Keratinocyte (primary cell): Measurements from ENCODE around the gene TNFSF10. TPM values are rescaled to one million over a fixed set of nuclear protein-coding genes. Genes with fewer than 3 reads are reported as not detected.
"Not testable (repeated sequence)": the region's sequence is repeated elsewhere in the genome, so short reads cannot be mapped to it uniquely, and the experiment has no call there.

Experiments
- DNase-seq: peaks from one replicate; pipeline ENCODE4 v3.0.0-alpha.2; 2011; ENCODE audit warnings: low read depth, missing footprints, low spot score
- FAIRE-seq: peaks from 2 replicates; lab custom pipeline; 2011; peaks lifted over from hg19 to GRCh38; lab: Jason Lieb, UNC
- H2AFZ ChIP-seq: 2 replicates; pipeline ENCODE4 v1.6.0; 2012; ENCODE audit warnings: low read length, control low read depth, inconsistent platforms; ENCODE audit not compliant: control insufficient read depth
- H3K27ac ChIP-seq: 2 replicates; pipeline ENCODE4 v1.5.1; 2011; ENCODE audit warnings: low read length; ENCODE audit not compliant: control insufficient read depth, insufficient read depth
- H3K27me3 ChIP-seq: 3 replicates; pipeline ENCODE4 v1.6.0; 2011; ENCODE audit warnings: low read length; ENCODE audit not compliant: control insufficient read depth, insufficient read depth; ENCODE audit errors: extremely low read depth
- H3K36me3 ChIP-seq, 2 experiments: 2 replicates in 1 of 2; 3 replicates in 1 of 2; pipeline ENCODE4 v1.5.1; 2011; ENCODE audit warnings: low read length in 2 of 2, mild to moderate bottlenecking in 1 of 2; ENCODE audit not compliant: control insufficient read depth in 2 of 2, insufficient read depth in 2 of 2; ENCODE audit errors: extremely low read depth in 1 of 2
- H3K4me1 ChIP-seq: 3 replicates; pipeline ENCODE4 v1.5.1; 2011; ENCODE audit warnings: low read length; ENCODE audit not compliant: control insufficient read depth, insufficient read depth; ENCODE audit errors: extremely low read depth
- H3K4me2 ChIP-seq: 3 replicates; pipeline ENCODE4 v1.6.0; 2011; ENCODE audit warnings: low read depth, low read length; ENCODE audit not compliant: control insufficient read depth, insufficient read depth; ENCODE audit errors: extremely low read depth
- H3K4me3 ChIP-seq, 3 experiments: fragments of 200-600 bp in 1 of 3; sonication (generic) in 1 of 3; 2 replicates in 2 of 3; 3 replicates in 1 of 3; pipeline ENCODE4 v1.5.1; 2011 to 2016; ENCODE audit warnings: low read length in 3 of 3, mild to moderate bottlenecking in 3 of 3, control low read depth in 2 of 3, inconsistent platforms in 1 of 3, low read depth in 1 of 3, mixed read lengths in 1 of 3, mixed run types in 1 of 3, moderate library complexity in 1 of 3; ENCODE audit not compliant: control insufficient read depth in 2 of 3, insufficient read depth in 2 of 3; ENCODE audit errors: extremely low read depth in 1 of 3
- H3K79me2 ChIP-seq: 2 replicates; pipeline ENCODE4 v1.6.0; 2012; ENCODE audit warnings: low read length; ENCODE audit not compliant: control insufficient read depth, insufficient read depth
- H3K9ac ChIP-seq: 3 replicates; pipeline ENCODE4 v1.6.0; 2011; ENCODE audit warnings: low read length; ENCODE audit not compliant: control insufficient read depth, insufficient read depth; ENCODE audit errors: extremely low read depth
- H3K9me1 ChIP-seq: 3 replicates; pipeline ENCODE4 v1.6.0; 2011; ENCODE audit warnings: low read length; ENCODE audit not compliant: control insufficient read depth, insufficient read depth; ENCODE audit errors: extremely low read depth
- H3K9me3 ChIP-seq: 2 replicates; pipeline ENCODE4 v1.5.1; 2012; ENCODE audit warnings: low read depth, low read length; ENCODE audit not compliant: control insufficient read depth
- H4K20me1 ChIP-seq: 3 replicates; pipeline ENCODE4 v1.6.0; 2011; ENCODE audit warnings: low read length; ENCODE audit not compliant: control insufficient read depth, insufficient read depth; ENCODE audit errors: extremely low read depth
- EZH2 ChIP-seq: IDR thresholded peaks from one replicate; pipeline ENCODE4 v1.6.1; 2012; ENCODE audit warnings: inconsistent platforms, mild to moderate bottlenecking, low read length, moderate library complexity
- dilution Hi-C: fragments of 300-500 bp; cut with MboI; formaldehyde crosslinking; loops from one replicate; pipeline ENCODE4 v1.7.0; 2020; ENCODE audit warnings: low sequenced_read_pairs; ENCODE audit not compliant: extremely low pct_ligation_motif_present
- polyA plus RNA-seq, 5 experiments: library from polyadenylated mRNA; depleted of rRNA in 3 of 5; stranded (reverse) in 3 of 5; stranded (forward) in 1 of 5; unstranded in 1 of 5; fragments of >200 nt; gene quantifications; 1 replicate in 1 of 5; 2 replicates in 3 of 5; 3 replicates in 1 of 5; pipeline versions ENCODE4 v1.2.1 to v1.2.3, GENCODE V29; 2011 to 2012; ENCODE audit warnings: missing spikeins in 2 of 5, low read depth in 1 of 5, low replicate concordance in 1 of 5
- TF ChIP-seq, protein P1 (sequence below), 3 experiments: IDR thresholded peaks in 1 of 3; conservative IDR thresholded peaks in 1 of 3; optimal IDR thresholded peaks in 1 of 3; 2 replicates in 2 of 3; 3 replicates in 1 of 3; pipeline versions ENCODE3 to v1.5.1; 2011; ENCODE audit warnings: low read length in 3 of 3, mild to moderate bottlenecking in 3 of 3, moderate library complexity in 2 of 3, control low read depth in 1 of 3, inconsistent platforms in 1 of 3; ENCODE audit not compliant: insufficient read depth in 2 of 3; ENCODE audit errors: extremely low read depth in 1 of 3

The TNFSF10 gene
- polyA plus RNA-seq, 1 donor (not counting 4 experiments of a cell fraction or from before 2014, with no cell fraction given), result 21.7 TPM

DNA sequence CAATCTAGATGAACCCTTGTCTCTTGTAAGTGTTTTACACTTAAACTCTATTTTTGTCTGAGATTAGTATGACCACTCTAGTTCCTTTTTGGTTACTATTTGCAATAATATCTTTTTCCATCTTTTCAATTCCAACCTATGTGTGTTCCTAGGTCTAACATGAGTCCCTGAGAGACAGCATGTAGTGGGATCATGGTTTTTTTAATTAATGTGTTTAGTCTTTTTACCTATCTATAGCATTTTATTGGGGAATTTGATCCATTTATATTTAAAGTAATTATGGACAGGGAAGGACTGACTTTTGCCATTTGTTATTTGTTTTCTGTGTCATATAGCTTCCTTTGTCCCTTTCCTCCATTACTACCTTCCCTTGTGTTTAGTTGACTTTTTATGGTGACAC, 21.7 kb downstream of the TNFSF10 start:
- Histone ChIP-seq H3K27me3 (no peaks in the 10 kb centered on the region), H3K4me2 (no peak overlapping the region), H4K20me1 (no peaks in the 10 kb centered on the region), H2AFZ (no peak overlapping the region), H3K9me3 (no peaks in the 10 kb centered on the region), H3K9me1 (no peaks in the 10 kb centered on the region), H3K79me2 (no peaks in the 10 kb centered on the region), H3K36me3 (no peaks in the 10 kb centered on the region), H3K27ac (no peak overlapping the region), H3K4me3 (no peak overlapping the region), H3K9ac (no peak overlapping the region), H3K4me1 (no peaks in the 10 kb centered on the region)
- no peak for FAIRE-seq
- dilution Hi-C loops, result no loop called here
- TF ChIP-seq EZH2, result no peak
- TF ChIP-seq, protein P1, sequence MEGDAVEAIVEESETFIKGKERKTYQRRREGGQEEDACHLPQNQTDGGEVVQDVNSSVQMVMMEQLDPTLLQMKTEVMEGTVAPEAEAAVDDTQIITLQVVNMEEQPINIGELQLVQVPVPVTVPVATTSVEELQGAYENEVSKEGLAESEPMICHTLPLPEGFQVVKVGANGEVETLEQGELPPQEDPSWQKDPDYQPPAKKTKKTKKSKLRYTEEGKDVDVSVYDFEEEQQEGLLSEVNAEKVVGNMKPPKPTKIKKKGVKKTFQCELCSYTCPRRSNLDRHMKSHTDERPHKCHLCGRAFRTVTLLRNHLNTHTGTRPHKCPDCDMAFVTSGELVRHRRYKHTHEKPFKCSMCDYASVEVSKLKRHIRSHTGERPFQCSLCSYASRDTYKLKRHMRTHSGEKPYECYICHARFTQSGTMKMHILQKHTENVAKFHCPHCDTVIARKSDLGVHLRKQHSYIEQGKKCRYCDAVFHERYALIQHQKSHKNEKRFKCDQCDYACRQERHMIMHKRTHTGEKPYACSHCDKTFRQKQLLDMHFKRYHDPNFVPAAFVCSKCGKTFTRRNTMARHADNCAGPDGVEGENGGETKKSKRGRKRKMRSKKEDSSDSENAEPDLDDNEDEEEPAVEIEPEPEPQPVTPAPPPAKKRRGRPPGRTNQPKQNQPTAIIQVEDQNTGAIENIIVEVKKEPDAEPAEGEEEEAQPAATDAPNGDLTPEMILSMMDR (optimal IDR thresholded peaks at IDR 0.05 in 1 of 3, IDR thresholded peaks at IDR 0.05 in 1 of 3, conservative IDR thresholded peaks at IDR 0.05 in 1 of 3; ENCODE audit: extremely low read depth in 1 of 3, insufficient read depth in 2 of 3, low read length in 3 of 3), result no peak
- no peak for DNase-seq

DNA sequence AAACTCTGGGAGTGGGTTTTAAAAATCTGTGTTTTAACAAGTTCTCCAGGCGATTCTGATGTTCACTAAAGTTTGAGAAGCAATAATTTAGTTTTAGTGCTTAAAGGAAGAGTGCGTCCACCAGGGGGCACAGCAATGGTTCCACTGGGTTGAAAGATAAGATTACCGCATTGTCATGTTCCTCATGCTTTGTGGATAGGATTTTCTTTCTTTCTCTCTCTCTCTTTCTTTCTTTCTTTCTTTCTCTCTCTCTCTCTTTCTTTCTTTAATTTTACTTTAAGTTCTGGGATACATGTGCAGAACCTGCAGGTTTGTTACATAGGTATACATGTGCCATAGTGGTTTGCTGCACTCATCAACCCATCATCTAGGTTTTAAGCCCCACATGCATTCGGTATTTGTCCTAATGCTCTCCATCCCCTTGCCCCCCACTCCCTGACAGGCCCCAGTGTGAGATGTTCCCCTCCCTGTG, 33.0 kb downstream of the TNFSF10 start:
- peak; percentile 89 for FAIRE-seq

More for the DNA sequence above, 33.0 kb downstream of the TNFSF10 start:
- H3K79me2 ChIP-seq, H3K27ac ChIP-seq, H4K20me1 ChIP-seq, DNase-seq, H3K9ac ChIP-seq, H2AFZ ChIP-seq, H3K27me3 ChIP-seq, H3K9me1 ChIP-seq, H3K36me3 ChIP-seq, H3K4me3 ChIP-seq, H3K4me2 ChIP-seq, dilution Hi-C loops, H3K4me1 ChIP-seq, H3K9me3 ChIP-seq: not testable (repeated sequence)
- TF ChIP-seq, protein P1 (optimal IDR thresholded peaks at IDR 0.05 in 1 of 3, IDR thresholded peaks at IDR 0.05 in 1 of 3, conservative IDR thresholded peaks at IDR 0.05 in 1 of 3; ENCODE audit: extremely low read depth in 1 of 3, insufficient read depth in 2 of 3, low read length in 3 of 3), result peak; percentile 59 to 73 (median 61)
